OCI-LY1 (cell line): Measurements from ENCODE around the gene LAMA4.

Experiments used
- EZH2 ChIP-seq: fragments of 200-600 bp; sonication (generic), shearing (Covaris generic); IDR thresholded peaks from 2 replicates; pipeline ENCODE4 v1.8.0; 2017; ENCODE audit warnings: borderline replicate concordance, mixed run types, mild to moderate bottlenecking, antibody characterized with exemption, low read length, moderate library complexity, mixed read lengths
- TF ChIP-seq, protein P1 (sequence below): fragments of 200-600 bp; sonication (generic), shearing (Covaris generic); IDR thresholded peaks from 2 replicates; pipeline ENCODE4 v1.5.1; 2017; ENCODE audit warnings: mild to moderate bottlenecking, antibody characterized with exemption, low read length, moderate library complexity, mixed read lengths

DNA sequence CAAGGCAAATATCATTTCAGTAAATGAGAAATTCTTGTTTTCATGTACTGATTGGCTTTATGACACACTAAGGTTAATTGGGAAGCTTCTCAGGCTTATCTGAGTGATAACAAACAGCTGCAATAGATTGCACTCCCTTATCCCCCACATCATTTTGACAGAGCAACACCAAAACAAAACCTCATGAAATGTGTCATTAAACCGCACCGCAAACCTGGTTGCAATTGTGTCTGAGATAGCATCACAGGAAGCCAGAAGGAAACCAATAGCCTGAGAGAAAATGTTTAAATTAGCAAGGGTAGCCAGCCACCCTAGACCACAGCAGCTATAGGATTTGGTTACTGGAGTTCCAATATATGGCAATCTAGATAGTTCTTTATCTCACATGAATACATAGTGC, 31.6 kb upstream of the LAMA4 start:
- TF ChIP-seq, protein P1, sequence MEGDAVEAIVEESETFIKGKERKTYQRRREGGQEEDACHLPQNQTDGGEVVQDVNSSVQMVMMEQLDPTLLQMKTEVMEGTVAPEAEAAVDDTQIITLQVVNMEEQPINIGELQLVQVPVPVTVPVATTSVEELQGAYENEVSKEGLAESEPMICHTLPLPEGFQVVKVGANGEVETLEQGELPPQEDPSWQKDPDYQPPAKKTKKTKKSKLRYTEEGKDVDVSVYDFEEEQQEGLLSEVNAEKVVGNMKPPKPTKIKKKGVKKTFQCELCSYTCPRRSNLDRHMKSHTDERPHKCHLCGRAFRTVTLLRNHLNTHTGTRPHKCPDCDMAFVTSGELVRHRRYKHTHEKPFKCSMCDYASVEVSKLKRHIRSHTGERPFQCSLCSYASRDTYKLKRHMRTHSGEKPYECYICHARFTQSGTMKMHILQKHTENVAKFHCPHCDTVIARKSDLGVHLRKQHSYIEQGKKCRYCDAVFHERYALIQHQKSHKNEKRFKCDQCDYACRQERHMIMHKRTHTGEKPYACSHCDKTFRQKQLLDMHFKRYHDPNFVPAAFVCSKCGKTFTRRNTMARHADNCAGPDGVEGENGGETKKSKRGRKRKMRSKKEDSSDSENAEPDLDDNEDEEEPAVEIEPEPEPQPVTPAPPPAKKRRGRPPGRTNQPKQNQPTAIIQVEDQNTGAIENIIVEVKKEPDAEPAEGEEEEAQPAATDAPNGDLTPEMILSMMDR, result no peak
- no peak for TF ChIP-seq EZH2
